Jurkat, Clone E6-1 (cell line): ENCODE data around the gene EPB41L2.

Experiments
- DNase-seq: peaks from one replicate; pipeline ENCODE4 v3.0.0-alpha.2; 2011; ENCODE audit warnings: low read depth, low spot score
- H3K4me3 ChIP-seq: 2 replicates; pipeline ENCODE4 v1.5.1; 2011; ENCODE audit warnings: mild to moderate bottlenecking, low read length, control low read depth, moderate library complexity

EPB41L2 gene

GRCh38 chr6:130838250-130838860 lies 224.7 kb downstream of the EPB41L2 start:
- no peak for DNase-seq
- no peak overlapping the region for H3K4me3 ChIP-seq

DNA sequence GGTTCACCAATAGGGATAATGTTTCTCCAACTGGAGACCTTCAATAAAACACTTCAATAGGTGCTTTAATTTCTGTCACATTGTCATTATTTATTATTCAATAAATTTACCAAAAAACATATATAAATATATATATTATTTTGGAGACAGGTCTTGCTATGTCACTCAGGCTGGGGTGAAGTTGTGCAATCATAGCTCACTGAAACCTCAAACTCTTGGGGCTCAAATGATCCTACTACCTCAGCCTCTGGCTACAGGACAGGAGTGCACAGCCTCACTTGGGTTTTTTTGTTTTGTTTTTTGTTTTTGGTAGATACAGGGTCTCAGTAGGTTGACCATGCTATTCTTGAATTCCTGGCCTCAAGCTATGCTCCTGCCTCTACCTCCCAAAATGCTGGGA lies 226.0 kb downstream of the EPB41L2 start:
- no peak for DNase-seq
- H3K4me3 ChIP-seq = no peak overlapping the region

DNA sequence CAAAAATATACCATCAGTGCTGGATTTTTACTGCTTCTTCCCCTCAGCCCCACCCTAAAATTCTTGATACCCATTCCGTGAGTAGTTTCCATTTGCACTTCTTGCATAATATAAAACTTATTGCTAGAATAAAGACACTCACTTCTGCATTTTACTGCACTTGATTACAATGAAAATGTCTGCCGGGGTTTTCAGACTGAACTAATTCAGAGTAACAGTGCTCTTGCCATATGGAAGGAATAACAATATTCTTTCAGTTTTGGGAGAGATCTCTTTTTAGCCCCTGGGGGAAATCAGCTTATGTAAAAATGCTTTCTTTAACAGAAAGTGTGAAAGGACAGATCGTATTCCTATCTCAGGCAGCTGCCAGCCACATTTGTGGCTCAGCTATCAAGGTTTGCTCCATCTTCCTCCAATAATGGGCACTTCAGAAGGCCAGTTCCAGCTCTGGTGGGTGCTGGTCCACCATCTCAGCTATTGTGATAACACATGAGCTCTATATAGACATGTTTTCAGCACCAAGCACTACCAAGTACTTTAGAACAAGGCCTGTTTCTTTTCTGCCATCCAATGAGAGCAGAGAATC lies 226.9 kb downstream of the EPB41L2 start:
- no peak overlapping the region for H3K4me3 ChIP-seq
- no peak for DNase-seq

DNA sequence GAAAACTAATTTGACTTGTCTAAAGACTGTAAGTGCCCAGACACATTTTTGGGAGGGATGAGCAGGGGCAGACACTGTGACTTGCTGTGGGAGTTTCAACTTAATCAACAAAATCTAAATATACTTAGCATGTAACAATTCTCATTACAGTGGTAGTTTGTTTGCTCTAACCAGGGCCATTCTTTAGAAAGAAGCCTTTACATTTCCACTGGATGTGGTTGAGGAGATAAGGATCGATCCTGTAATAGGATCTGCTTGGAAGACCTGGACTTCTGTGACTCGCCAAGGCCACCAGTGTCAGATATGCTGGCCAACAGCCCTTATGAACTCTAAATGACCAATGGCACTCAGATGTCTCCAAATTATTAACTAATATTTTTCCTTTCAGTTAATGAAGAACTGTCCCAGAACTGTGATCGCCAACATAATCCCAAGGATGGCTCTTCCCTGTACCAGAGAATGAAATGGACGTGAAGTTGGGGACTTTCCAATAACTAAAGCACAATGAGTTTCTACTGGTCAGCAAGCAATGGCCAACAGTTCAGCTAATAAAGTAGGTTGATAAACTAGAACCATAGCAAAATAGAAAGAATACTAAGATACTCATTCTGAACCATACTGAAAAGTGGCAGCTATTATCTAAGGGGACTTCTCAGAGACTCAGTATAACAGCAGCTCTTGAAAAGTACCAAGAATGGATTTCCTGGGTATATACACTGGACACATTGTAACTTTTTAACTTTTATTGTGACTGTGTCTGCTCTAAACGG lies 228.4 kb downstream of the EPB41L2 start:
- DNase-seq = no peak
- H3K4me3 ChIP-seq = no peak overlapping the region

DNA sequence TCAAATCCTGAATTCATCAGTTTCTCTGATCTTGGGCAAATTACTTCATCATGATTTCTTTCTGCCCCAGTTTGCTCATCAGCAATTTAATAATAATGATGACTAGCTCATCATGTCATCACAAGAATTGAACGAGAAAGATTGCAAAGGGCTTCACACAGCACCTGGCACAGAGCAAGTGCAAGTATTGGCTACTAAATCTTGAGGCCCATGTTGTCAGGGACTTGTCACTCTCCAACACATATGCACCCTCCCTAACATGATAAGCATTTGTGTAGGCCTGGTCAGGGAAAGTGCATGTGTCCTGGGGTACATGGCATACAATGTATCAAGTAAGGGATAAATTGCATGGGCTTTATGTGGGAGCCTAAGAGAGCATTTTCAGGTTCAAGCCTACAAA lies 229.5 kb downstream of the EPB41L2 start:
- H3K4me3 ChIP-seq = no peak overlapping the region
- no peak for DNase-seq

DNA sequence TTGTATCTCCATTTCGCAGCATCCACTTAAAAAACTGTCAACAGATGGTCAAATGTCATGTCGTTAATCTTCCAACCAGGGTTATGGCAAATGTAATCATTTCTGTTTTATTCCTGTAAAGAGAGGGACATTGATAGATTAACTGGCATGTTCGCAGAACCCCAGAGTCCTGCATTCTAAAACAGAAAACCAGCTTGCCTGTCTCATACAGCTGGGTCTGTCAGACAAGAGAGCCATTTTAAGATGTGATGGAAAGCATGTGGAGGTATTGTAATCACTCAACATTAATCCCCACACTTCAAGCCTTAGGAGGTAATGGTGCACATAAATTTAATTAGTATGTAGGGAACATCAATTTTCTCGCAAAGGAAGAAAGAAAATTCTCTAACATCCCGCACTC lies 231.4 kb downstream of the EPB41L2 start:
- no peak overlapping the region for H3K4me3 ChIP-seq
- no peak for DNase-seq

GRCh38 chr6:130829333-130829910 lies 233.6 kb downstream of the EPB41L2 start:
- H3K4me3 ChIP-seq = no peak overlapping the region
- no peak for DNase-seq

GRCh38 chr6:130827247-130828149 lies 235.5 kb downstream of the EPB41L2 start, which contains the start of gene SMLR1:
Gene SMLR1 (plus strand): TSS chr6:130827406. CDS start chr6:130827414, 8 bp downstream.
- H3K4me3 ChIP-seq = no peak within 1 kb of the TSS
- DNase-seq = no peak

- H3K4me3 ChIP-seq = no peak overlapping the region
- no peak for DNase-seq
Observed at GRCh38 chr6:130826442-130827246, 236.4 kb downstream of the EPB41L2 start.

DNA sequence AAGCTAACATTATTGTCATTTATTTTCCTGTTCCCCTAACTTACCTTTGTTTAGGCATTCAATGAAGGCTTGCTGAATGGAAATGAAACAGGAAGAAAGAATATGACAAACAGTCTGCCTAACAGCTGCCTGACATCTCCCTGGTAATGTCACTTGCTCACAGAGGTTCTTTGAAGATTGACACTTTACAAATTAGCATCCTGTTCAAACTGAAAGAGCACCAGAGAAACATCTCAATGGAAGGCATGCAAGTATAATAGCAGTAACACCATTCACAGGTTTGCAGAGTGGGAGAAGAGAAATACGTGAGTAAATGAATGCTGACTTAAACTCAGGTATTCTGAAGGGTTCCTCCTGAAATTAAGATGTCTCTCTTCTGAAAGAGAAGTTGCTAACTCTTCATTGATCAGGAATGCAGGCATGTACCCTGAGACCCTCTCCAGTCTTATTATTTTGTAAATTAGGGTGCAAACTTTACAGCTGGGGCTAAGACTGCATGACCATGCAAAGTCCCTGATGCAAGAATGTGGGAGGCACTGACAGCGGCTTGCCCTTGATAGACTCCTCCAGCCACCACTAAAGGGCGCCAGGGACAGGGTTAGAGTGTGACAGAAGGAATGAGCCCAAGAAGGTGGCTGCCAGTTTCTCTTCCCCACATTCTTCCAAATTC lies 237.1 kb downstream of the EPB41L2 start:
- DNase-seq = peak; percentile 12
- no peak overlapping the region for H3K4me3 ChIP-seq

GRCh38 chr6:130824978-130825694 lies 237.9 kb downstream of the EPB41L2 start:
- DNase-seq = no peak
- H3K4me3 ChIP-seq = no peak overlapping the region

DNA sequence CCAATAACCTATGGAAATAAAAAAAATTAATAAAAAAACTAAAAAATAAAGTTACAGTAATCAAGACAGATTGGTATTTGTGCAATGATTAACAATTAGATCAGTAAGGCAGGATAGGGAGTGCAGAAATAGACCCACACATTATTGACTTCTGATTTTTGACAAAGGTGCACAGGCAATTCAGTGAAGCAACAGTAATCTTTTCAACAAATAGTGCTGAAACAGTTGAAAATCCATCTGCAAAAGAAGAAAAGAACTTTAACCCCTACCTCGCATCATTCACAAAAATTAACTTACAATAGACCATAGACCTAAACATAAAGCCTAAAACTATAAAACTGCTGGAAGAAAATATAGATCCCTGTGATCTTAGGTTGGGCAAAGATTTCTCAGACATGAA lies 240.3 kb downstream of the EPB41L2 start:
- H3K4me3 ChIP-seq = no peak overlapping the region
- DNase-seq = no peak

DNA sequence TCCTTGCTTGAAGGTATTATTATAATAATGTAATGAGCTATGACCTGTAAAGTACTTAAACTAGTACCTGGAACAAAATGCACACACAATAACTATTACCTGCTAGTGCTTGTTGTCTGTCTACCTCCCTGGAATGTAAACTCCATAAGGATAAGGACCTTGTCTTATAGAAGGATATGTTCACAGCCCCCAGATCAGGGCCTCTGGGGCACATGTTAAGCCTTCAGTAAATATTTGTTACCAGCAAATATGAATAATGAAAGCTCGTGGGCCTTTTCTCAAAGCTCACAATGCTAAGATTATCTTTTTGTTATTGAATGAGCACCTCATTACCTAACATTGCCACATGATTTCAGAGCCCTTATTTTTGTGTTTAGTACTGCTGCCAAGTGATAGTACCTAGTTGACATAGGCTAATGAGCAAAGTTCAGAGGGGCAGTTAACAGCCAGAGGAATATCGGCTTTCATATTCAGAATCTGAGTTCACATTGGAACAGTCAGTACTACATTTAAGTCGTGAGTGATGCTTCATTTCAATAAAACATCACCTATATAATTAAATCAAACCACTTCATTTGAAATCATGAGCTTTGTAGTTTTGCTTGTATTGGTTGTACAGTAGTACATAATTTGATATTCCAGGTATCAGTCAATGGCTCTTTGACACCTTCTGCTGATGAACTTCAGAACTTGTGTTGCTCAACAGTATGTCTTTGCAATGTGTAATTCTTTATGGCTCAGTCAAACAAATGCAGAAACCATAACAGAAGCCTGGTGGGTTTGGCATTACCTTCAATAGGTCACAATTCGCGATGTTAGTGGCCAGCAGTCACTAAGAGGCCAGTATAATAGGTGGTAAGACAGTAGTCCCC lies 247.6 kb downstream of the EPB41L2 start:
- no peak for DNase-seq

DNA sequence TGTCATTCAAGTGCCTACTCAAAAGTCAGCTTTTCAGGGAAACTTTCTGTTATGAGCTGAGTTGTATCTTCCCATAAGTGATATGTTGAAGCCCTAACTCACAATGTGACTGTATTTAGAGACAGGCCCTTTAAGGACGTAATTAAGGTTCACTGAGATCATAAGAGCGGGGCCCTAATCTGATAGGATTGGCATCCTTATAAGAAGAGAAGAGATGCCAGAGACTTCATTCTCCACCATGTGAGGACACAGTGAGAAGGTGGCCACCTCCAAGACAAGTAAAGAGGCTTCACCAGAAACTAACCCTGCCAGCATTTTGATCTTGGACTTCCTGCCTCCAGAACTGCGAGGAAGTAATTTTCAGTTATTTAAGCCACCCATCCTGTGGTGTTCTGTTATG lies 248.5 kb downstream of the EPB41L2 start:
- H3K4me3 ChIP-seq = no peak overlapping the region
- no peak for DNase-seq

More for the DNA sequence above, 247.6 kb downstream of the EPB41L2 start:
- H3K4me3 ChIP-seq = no peak overlapping the region

DNA sequence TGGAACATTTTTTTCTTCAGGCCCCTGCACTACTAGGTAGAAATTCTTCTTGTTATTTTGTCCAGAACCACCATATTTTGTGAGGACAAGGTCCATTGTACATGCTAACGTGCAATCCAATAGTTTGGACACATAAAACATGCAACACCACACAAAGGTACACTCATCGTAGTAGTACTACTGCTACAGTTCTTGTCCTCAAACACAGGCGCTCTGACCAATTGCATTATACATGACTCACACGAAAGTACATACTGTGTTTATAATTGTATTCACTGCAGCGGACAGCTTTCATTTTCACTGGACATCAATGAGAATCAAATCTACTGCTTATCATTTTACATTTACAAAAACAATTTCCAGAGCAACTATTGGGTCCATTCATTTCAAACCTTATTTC lies 251.1 kb downstream of the EPB41L2 start:
- DNase-seq = no peak
- no peak overlapping the region for H3K4me3 ChIP-seq

DNA sequence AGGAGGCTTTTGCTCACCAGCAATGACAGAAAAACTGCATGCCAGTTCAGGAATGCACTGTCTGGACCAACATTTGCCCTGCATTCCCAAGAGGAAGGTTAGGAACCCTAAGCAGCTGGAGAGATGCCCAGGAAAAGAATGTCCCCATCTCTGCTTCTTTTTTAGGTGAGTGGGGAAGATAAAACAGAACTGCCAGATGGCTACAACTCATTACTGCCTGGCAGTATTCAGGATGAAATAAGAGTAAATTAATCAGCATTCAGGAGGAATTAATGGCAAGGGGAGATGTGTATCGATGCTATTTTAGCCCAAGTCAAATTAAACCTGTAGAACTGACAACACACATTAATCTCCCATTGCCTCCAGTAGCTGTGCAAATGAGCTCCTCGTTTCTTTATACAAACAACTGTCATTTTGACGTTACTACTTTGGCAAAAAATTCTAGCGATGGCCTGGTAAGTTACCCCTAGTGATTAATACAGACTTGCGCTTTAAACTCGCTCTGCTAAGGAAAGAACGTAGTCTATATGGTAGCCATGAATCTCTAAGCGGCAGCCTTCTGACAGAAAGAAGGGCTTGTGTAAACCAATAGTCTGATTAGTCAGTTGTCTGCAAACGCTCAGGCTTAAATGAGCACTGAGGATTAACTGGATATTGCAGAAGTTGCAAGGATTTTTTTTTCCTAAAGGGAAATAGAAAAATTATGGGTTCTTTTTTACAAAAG lies 252.6 kb downstream of the EPB41L2 start:
- H3K4me3 ChIP-seq = no peak overlapping the region
- no peak for DNase-seq
